HEK293T (cell line): ENCODE data around the gene TEX51.

Experiments used
- CTCF ChIA-PET: fragments of 350-600 bp; formaldehyde crosslinking; extraction: SDS; loops from one replicate; lab custom pipeline; 2021; ENCODE audit warnings: antibody characterized with exemption, inconsistent platforms; lab: Yijun Ruan, JAX
- POLR2A ChIA-PET: fragments of 350-600 bp; formaldehyde crosslinking; extraction: SDS; loops from one replicate; lab custom pipeline; 2020; ENCODE audit warnings: antibody characterized with exemption, inconsistent platforms; lab: Yijun Ruan, JAX
- DNase-seq: peaks from one replicate; pipeline ENCODE4 v3.0.0; 2012; ENCODE audit warnings: mixed read lengths; ENCODE audit errors: extremely low spot score
- ARNT ChIP-seq: fragments of 450-650 bp; IDR thresholded peaks from 2 replicates; pipeline ENCODE4 v1.6.1; 2017; ENCODE audit warnings: mild to moderate bottlenecking
- BHLHE40 ChIP-seq: fragments of 450-650 bp; IDR thresholded peaks from 2 replicates; pipeline ENCODE4 v1.6.1; 2016; ENCODE audit warnings: mild to moderate bottlenecking, moderate library complexity, borderline replicate concordance
- CTBP1 ChIP-seq: fragments of 450-650 bp; IDR thresholded peaks from 2 replicates; pipeline ENCODE4 v1.6.1; 2016; ENCODE audit warnings: borderline replicate concordance
- ELF4 ChIP-seq: fragments of 450-650 bp; IDR thresholded peaks from 2 replicates; pipeline ENCODE4 v1.6.1; 2017; ENCODE audit warnings: antibody characterized with exemption
- FOXA1 ChIP-seq: fragments of 450-650 bp; IDR thresholded peaks from 2 replicates; pipeline ENCODE4 v1.6.1; 2016; ENCODE audit warnings: mild to moderate bottlenecking
- FOXK2 ChIP-seq: fragments of 450-650 bp; IDR thresholded peaks from 2 replicates; pipeline ENCODE4 v1.6.1; 2016; ENCODE audit warnings: mild to moderate bottlenecking
- FOXM1 ChIP-seq: fragments of 450-650 bp; IDR thresholded peaks from 2 replicates; pipeline ENCODE4 v1.6.1; 2017; ENCODE audit warnings: mild to moderate bottlenecking, borderline replicate concordance
- HDGF ChIP-seq: fragments of 450-650 bp; IDR thresholded peaks from 2 replicates; pipeline ENCODE4 v1.6.1; 2017; ENCODE audit warnings: antibody characterized with exemption, borderline replicate concordance
- L3MBTL2 ChIP-seq: fragments of 450-650 bp; conservative IDR thresholded peaks from 2 replicates; pipeline ENCODE4 v1.6.1; 2016; ENCODE audit warnings: mild to moderate bottlenecking
- LEF1 ChIP-seq: fragments of 450-650 bp; IDR thresholded peaks from 2 replicates; pipeline ENCODE4 v1.6.1; 2017; ENCODE audit warnings: mild to moderate bottlenecking, borderline replicate concordance
- NFRKB ChIP-seq: fragments of 450-650 bp; IDR thresholded peaks from 2 replicates; pipeline ENCODE4 v1.6.1; 2016; ENCODE audit warnings: mild to moderate bottlenecking, moderate library complexity
- SP1 ChIP-seq: fragments of 450-650 bp; IDR thresholded peaks from 2 replicates; pipeline ENCODE4 v1.6.1; 2017
- SUZ12 ChIP-seq: fragments of 450-650 bp; IDR thresholded peaks from 2 replicates; pipeline ENCODE4 v1.6.1; 2016; ENCODE audit warnings: mild to moderate bottlenecking
- TARDBP ChIP-seq: fragments of 450-650 bp; IDR thresholded peaks from 2 replicates; pipeline ENCODE4 v1.6.1; 2016
- ZNF384 ChIP-seq: fragments of 450-650 bp; IDR thresholded peaks from 2 replicates; pipeline ENCODE4 v1.6.1; 2016
- TF ChIP-seq, protein P1 (sequence below): fragments of 450-650 bp; IDR thresholded peaks from 2 replicates; pipeline ENCODE4 v1.6.1; 2016

TEX51 gene

DNA sequence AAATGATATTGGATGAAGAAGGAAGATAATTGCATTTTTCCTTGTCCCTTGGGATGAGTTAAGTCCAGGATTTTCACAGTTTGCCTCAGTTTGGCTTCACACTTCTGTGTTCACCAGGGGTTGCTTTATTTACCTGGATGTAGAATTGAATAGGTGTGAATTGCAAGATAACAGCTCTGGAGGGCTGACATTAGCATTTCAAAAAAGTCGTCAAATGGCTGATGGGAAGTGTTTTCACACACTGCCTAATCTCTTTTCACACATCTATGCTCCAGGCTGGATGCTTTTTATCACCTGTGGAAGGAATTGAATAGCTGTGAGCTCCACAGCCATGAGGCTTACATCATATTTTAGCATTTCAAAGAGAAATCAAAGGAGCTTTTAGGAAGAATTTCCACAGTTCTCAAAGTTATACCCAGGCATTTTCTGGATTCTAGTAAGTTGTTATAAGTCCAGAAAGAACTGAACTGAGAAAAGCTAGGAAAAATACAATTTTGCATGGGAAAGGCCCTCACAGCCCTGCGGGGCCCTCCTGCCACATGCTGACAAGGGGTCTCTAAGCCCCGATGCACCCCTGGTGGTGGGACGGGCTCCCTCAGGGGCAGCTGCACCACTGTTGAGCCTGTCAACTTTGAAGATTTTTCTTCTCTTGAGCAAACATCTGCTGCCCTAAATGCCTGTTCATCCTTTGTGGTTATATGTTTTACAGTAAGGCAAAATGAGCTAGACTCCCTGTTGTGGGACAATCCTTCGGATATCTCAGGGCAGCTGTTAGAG lies 43.9 kb downstream of the TEX51 start:
- DNase-seq = no peak
- no peak for TF ChIP-seq SUZ12
- no peak for TF ChIP-seq LEF1
- TF ChIP-seq HDGF = no peak
- TF ChIP-seq CTBP1 = no peak
- no peak for TF ChIP-seq ZNF384
- TF ChIP-seq FOXA1 = no peak
- TF ChIP-seq, protein P1, sequence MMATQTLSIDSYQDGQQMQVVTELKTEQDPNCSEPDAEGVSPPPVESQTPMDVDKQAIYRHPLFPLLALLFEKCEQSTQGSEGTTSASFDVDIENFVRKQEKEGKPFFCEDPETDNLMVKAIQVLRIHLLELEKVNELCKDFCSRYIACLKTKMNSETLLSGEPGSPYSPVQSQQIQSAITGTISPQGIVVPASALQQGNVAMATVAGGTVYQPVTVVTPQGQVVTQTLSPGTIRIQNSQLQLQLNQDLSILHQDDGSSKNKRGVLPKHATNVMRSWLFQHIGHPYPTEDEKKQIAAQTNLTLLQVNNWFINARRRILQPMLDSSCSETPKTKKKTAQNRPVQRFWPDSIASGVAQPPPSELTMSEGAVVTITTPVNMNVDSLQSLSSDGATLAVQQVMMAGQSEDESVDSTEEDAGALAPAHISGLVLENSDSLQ = no peak
- TF ChIP-seq FOXM1 = no peak
- no peak for TF ChIP-seq ARNT
- no peak for TF ChIP-seq SP1
- TF ChIP-seq ELF4 = no peak
- no peak for TF ChIP-seq L3MBTL2
- no peak for TF ChIP-seq FOXK2
- ChIA-PET POLR2A (no interaction called here), CTCF (no interaction called here)

DNA sequence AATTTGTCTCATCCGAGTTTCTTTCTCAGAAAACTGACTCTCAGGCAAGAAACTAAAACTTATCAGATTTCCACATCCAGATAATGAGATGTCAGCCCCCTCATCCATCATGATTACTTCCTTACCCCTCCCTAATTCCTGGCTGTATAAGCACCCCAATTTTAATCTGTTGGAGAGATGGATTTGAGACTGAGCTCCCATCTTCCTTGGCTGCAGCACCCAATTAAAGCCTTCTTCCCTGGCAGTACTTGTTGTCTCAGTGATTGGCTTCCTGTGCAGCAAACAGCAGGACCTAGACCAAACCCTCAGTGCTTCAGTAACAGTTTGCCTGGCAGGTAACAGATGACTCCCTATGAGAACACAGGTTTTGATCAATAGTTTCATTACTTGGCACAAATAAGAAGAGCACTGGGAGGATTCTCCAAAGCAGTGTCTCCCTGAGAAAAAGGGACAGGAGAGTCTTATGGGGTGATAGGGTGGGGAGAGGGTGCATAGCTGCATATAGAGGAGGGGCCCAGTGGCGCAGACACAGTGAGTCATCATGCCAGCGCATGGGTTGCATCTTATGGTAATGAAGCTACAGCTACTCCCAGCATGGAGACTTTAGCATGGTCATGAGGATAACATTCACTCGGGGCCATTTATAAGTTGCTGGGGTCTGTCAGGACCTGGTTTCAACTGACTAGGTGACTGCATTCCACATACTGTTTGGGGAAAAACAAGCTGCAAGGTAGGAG lies 45.1 kb downstream of the TEX51 start:
- POLR2A ChIA-PET = no interaction called here
- CTCF ChIA-PET = no interaction called here

GRCh38 chr2:126945118-126945517 lies 46.4 kb downstream of the TEX51 start:
- TF ChIP-seq LEF1 (no peak), SP1 (no peak), NFRKB (no peak)
- POLR2A ChIA-PET = interaction anchor here (0.6 kb wide), 1 partner anchor 34 kb away, joined by 3 read pairs; no protein-coding TSS in a partner anchor
- CTCF ChIA-PET = no interaction called here
- DNase-seq = no peak

More for the DNA sequence above, 45.1 kb downstream of the TEX51 start:
- TF ChIP-seq FOXA1 (no peak), FOXM1 (no peak), ARNT (no peak), ZNF384 (no peak)
- DNase-seq = no peak

- DNase-seq = no peak
- ChIA-PET POLR2A (no interaction called here), CTCF (interaction anchor here (0.8 kb wide), 1 partner anchor 9 kb away, joined by 3 read pairs; no protein-coding TSS in a partner anchor)
- no peak for TF ChIP-seq NFRKB
- no peak for TF ChIP-seq FOXK2
- TF ChIP-seq LEF1 = no peak
- no peak for TF ChIP-seq ARNT
- no peak for TF ChIP-seq L3MBTL2
- TF ChIP-seq FOXM1 = no peak
- no peak for TF ChIP-seq TARDBP
These were observed 47.8 kb downstream of the TEX51 start for GRCh38 chr2:126946318-126947102.

DNA sequence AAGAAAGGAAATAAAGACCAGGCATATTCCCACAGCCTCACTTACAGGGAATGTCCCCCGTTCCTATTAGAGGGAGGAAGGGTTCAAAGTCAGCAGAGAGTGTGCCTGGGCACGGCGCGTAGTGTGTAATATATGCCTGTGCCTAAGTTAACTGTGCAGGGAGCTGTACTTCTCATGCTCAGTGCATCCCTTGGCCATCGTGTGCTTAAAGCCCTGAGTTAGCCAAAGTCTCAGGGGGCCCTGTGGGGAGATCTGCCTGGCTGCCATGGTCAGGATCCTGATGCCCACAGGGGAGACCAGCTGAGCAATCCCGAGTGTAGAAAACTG lies 48.4 kb downstream of the TEX51 start:
- ChIA-PET CTCF (no interaction called here), POLR2A (no interaction called here)
- no peak for DNase-seq
- TF ChIP-seq TARDBP (no peak), ELF4 (no peak), NFRKB (no peak), HDGF (no peak), FOXK2 (no peak), ARNT (no peak), ZNF384 (no peak), SP1 (no peak), LEF1 (no peak), BHLHE40 (no peak)

DNA sequence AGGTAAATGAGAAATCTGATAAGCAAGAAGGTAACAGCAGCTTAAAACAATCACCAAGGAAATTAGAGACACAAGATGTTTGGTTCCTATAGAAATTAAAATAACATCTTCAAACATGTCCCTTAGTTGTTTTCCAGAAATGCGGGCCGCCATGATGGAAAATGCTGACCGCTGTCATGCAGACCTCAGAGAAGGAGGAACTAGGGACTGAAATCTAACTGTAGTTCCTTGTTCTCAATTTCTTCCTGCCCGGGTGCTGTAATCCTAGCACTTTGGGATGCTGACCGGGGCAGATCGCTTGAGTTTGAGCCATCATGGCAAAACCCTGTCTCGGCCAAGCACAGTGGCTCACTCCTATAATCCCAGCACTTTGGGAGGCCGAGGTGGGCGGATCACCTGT lies 51.1 kb downstream of the TEX51 start:
- DNase-seq = no peak
- TF ChIP-seq BHLHE40 (no peak), ELF4 (no peak), NFRKB (no peak), CTBP1 (no peak), HDGF (no peak), ARNT (no peak), FOXM1 (no peak), SP1 (no peak)
- TF ChIP-seq, protein P1 = no peak
- ChIA-PET CTCF (no interaction called here), POLR2A (no interaction called here)

- ChIA-PET POLR2A (no interaction called here), CTCF (no interaction called here)
- DNase-seq = no peak
- TF ChIP-seq TARDBP (no peak), LEF1 (no peak), ARNT (no peak), FOXK2 (no peak), FOXM1 (no peak), HDGF (no peak), NFRKB (no peak), CTBP1 (no peak), SP1 (no peak), ELF4 (no peak), ZNF384 (no peak), BHLHE40 (no peak), L3MBTL2 (no peak)
- TF ChIP-seq, protein P1 = no peak
These were observed 51.8 kb downstream of the TEX51 start for GRCh38 chr2:126950504-126950903.
